A172 (cell line): Measurements from ENCODE around the gene ZMIZ1. TPM values are rescaled to one million over a fixed set of nuclear protein-coding genes. Genes with fewer than 3 reads are reported as not detected.
A peak's percentile ranks its signal among the peaks of the same experiment; 100 is the strongest.

Experiments used
- DNase-seq: peaks from one replicate; pipeline ENCODE4 v3.0.0-alpha.2; 2015; ENCODE audit warnings: low spot score
- total RNA-seq: library from RNA; depleted of rRNA; stranded (reverse); fragments of >200 nt; shearing (Covaris generic); gene quantifications from 2 replicates; pipeline ENCODE4 v1.2.3, GENCODE V29; 2014

Gene ZMIZ1
- total RNA-seq, 1 experiment from 2014 or later = 16.6 TPM

DNA sequence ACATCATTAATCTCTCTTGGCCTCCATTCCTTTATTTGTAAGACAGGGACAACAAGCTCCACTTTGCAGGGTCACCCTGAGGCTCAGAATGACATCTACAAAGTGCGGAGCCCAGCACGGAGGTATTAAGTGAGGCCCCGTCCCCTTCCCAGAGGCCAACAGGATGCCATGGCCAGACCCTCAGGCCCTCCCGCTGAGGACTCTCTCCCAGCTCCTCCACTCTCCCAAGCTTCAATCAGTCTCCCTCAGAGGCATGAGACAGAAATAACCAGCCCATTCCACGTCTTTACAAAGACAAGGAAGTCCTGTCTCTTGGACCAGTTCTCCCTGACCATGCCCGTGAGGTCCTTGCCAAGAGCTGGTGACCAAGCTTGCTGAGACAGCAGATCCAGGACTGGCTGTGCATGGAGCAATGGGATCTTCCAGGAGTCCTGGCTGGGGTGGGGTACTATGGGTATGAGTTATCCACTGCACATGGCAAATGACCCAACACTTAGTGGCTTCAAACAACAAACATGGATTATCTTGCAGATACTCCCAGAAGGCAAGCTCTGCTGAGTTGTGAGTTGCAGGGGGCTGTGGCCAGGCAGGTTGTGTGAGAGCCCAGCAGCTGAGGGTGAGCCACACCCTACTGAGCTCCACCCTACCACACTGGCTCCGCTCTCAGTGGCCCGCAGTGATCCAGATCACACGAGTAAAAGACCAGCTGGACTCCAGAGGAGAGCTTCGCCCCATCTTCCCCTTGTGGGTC lies 274.2 kb downstream of the ZMIZ1 start:
- no peak for DNase-seq

DNA sequence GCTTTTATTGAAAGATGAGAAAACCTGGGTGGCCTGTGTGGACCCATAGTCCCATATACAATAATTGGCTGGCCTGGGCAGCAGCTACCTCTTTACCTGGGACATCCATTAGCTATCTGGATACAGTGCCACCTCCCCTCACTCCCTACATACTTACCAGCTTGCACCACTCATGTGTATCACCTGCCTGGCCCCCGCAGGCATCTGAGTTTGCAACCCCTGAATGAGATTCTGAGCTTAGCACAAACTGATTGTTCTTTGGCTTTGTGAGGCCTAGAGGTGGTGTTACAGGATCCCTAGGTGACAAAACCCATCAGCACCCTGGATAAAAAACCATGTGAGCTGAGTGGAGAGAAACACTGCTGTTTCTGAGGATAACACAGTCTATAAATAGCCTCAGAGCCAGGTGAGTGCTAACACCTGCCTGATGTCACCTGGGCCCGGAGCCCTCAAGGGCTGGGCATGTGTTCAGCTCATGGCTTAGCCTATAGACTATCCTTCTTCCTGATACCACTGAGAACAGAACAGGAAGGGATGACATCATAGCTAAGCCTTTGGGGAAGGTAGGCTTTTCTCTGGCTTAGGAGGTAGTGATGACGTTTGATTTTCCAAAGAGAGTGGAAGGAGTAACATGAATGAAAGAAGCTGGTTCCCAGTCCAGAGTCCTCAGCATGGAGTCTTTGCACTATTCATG lies 275.9 kb downstream of the ZMIZ1 start:
- no peak for DNase-seq

DNA sequence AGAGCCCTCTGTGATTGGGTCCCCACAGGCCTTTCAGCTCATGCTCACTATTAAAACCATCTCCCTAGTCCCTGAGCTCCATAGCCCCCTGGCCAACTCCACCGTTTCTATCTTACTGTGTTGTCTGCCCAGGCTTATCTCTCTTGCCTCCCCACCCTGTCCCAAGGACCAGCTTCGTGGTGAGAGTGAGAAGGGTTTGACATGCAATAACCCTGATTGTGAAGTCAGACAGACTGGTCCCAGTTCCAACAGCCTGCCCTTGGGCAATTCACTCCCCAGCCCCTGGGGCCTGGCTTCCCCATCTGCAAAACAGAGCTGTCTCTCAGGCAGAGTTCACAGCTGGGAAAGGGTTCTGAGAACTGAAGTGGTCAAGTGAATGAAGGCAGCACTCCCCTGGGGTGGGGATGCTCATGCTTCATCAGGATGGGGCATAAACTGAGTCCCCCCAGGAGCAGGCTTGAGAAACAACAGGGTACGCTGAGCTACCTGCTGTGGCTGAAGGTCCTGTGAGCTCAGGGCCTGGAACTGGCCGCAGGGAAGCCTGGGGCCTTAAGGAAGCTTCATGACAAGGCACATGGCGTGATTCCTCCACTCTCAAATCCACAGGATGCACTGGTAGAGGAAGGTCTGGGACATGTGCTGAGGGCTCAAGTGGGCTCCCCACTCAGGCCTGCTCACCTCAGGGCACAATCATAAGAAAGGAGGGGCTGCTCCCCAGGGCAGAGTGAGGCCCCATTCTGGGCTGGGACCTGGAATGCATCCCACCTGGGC lies 276.7 kb downstream of the ZMIZ1 start:
- DNase-seq = no peak

DNA sequence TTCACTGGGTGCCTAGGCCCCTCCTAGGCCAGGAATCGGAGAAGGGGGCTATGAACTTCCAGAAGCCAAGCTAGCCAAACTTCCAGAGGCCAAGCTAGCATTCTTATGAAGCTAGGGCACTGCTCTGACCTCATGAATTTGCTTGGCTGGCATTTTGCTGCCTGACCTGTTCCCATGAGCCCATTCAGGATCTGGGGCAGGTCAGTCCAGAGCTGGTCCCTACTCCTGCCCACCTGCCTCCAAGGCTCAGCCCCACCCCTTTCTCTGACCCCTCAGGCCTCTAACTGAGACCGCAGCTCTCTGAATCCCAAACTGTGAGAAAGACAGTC lies 277.2 kb downstream of the ZMIZ1 start:
- no peak for DNase-seq

DNA sequence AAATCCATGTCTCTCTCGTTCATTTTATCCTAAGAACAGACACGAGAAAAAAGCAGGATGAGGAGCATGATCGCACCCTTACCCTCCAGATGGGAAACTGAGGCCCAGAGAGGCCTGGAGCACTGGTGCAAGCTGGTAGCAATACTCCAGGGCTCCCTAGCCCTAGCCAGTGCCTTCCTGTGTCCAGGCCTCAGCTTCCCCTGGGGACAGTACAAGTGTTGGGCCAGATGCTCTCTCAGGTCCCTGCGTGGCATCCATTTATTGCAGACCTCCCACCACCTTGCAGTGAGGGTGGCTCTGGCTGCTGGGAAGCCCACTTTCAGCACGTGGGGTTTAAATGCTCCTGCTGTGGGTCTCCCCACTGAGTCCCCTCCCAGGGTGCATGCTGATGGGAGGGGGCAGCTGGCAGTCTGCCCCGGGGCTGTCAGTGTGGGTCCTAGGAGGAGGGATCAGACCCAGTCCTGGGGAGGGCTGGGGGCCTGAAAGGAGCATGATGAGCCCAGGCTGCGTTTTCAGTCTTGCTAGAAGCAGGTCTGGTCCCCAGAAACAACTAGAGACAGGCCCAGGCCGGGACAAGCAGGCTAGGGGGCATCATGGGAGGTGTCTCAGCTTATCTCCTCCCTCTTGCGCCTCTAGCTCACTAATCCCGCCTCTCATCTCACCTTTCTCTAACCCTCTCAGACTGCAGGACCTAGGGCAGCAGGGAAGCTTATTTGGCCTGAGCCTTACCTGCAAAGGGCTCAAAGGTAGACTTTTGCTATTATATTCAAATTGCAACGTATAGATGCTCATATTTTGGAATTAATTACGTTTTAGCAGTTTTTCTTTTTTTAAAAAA lies 277.8 kb downstream of the ZMIZ1 start:
- no peak for DNase-seq

DNA sequence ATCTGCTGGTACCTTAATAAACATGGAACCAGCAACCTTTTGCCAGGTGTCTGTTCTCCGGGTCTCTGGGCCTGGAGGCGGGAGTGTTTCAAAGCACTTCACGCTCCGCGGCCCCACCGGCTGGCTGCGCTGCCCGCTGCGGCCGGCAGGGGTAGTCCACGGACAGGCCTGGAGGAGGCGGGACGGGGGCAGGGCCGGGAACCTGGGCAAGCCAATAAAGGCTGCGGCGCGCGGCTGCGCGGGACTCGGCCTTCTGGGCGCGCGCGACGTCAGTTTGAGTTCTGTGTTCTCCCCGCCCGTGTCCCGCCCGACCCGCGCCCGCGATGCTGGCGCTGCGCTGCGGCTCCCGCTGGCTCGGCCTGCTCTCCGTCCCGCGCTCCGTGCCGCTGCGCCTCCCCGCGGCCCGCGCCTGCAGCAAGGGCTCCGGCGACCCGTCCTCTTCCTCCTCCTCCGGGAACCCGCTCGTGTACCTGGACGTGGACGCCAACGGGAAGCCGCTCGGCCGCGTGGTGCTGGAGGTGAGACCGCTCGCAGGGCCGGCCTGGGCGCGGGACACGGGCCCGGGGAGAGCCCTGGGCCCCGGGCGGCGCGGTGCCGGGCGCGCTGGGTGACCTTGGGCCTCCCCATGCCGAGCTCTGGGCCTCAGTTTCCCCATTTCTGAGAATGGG lies 278.6 kb downstream of the ZMIZ1 start, which contains the start of gene PPIF:
PPIF (plus strand) TSS at position 244 of the 668 bp plus-strand sequence; CDS start at position 324, 80 bp downstream.
- peak; percentile 87 for DNase-seq

DNA sequence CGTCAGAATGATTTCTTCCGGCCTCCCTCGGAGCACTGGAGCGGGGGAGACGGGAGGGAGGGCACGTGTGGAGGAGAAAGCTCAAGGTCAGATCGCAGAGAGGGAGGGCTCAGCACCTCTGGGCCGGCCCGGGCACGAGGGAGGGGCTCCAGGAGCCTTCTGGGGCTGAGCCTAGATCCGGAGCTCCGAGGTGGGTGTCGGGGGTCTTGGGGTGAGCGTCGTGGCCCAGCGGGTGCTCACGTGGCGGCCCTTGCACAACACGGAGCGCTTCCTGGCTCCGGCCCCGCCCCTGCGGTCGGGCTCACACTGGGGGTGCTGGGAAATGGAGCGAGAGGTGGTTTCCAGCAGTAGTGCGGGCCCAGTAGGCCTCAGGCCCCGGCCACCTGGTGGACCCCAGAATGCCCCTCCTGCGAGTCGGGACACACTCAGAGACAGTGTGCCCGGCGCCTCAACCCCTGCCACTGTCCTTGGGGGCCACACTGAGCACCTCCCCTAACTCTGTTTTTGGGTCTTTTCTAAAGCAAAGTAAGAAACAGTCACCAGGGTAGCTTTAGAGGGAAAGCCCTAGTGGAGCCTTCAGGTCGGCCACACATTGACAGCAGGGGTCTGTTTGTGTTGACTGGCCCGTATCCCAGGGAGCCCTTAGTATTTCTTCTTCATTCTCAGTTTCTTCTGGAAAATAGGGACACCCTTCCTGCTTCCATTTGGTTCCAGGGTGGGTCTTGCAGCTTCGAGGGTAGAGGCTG lies 279.3 kb downstream of the ZMIZ1 start:
- peak; percentile 54 for DNase-seq

DNA sequence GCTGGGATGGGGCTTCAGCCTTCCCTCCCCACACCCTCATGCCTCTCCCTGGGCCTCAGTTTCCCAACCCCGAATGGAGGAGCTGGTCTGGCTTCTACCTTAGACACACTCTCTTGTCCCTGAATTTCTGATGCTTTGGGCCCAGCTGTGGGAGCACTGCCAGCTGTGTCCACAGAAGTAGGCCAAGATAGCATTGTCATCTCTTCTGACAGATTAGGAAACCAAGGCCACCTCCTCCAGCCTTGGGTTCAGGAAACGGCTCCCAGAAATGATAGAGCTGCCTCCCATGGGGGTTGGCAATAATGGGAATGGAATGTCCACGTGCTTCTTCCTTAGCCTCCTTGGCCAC lies 279.8 kb downstream of the ZMIZ1 start:
- DNase-seq = no peak

DNA sequence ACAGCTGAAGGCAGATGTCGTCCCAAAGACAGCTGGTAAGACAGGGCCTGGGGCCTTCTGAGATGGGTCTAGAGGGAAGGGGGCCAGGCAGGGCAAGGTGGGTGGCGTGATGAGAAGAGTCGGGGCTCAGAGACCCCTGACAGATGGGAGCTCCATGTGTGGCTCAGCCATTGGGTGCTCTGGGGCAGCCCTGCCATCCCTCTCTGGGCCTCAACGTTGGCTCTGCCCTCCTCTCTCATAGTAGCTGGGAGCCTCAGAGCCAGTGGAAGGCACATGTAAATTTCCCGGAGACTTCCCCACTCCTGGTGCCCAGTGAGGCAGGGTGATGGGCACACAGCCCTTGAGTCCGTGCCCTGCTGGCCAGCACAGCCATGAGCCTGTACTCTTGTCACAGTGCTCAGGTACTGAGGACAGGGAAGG lies 280.3 kb downstream of the ZMIZ1 start:
- no peak for DNase-seq

DNA sequence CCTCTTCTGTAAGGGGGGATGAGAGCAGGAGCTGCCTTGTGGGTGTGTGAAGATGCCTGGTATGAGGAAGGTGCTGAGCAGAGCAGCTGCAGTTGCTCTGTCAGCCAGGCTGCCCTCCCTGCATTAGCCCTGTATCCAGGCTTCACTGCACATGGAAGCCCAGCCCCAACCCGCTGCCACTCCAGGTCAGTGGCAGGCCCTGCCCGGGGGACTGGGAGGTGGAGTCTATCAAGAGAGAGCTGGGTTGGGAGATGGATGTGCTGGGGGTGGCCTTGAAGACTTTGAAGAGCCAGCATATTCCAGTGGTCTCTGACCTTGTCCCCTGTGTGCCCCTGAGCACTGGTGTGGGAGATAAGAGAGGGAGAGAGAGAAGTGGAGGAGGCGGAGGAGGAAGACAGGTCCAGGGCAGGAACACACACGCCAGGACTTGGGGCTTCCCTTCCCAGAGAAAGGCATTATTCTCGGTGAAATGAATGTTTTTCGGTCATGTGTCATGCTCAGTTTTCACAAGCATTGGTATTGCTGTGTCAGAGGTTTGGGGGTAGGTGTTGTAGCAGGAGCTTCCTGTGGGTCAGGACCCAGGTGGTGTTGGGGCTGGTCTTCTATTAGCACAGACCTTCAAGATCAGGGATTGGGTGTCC lies 281.1 kb downstream of the ZMIZ1 start:
- no peak for DNase-seq

DNA sequence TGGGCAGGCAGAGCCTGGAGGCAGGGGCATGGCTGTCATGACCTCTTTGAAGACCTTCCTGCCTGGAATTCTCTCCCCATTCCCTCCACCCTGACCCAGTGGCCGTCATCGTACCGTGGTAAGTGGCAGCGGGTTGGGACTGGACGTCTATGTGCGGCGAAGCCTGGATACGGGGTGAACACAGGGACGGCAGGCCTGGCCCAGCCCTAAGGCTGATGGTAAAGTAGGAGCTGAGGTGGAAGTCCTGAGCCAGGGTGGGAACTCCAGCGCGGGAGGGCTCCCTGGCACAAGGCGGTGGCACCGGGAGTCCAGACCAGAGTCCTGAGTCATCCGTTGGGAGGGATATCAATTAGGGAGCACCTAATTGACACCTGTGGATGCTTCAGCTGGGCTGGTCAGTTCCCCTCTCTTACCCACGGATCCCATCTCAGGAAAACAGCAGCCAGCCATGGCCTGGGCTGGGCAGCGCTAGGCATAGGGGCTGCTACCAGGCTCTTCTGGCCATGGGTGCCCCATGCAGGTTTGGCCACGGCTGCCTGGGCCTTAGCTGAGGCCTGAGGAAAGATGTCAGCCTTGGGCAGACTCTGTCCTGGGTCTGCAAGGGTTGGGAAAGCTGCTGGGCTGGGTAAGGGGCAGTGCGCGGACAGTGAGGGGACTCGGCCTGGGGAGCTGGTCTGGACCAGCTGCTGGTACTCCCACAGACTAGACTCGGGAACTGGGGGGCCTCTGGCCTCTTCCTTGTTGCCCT lies 281.8 kb downstream of the ZMIZ1 start:
- DNase-seq = no peak

DNA sequence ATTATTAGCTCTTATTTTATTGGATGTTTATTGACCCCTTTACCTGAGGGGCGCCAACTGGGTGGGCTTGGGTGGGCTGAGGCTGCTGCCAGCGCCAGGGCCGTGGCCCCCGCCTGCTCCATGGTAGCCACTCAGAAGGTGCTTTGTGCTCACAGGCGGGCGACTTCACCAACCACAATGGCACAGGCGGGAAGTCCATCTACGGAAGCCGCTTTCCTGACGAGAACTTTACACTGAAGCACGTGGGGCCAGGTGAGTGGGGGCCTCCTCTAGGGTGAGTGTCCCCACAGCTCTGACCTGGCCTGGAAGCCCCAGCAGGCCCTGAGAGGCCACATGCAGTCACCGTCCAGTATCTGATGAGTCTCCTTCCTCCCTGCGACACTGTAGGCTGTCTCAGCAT lies 282.6 kb downstream of the ZMIZ1 start:
- no peak for DNase-seq

DNA sequence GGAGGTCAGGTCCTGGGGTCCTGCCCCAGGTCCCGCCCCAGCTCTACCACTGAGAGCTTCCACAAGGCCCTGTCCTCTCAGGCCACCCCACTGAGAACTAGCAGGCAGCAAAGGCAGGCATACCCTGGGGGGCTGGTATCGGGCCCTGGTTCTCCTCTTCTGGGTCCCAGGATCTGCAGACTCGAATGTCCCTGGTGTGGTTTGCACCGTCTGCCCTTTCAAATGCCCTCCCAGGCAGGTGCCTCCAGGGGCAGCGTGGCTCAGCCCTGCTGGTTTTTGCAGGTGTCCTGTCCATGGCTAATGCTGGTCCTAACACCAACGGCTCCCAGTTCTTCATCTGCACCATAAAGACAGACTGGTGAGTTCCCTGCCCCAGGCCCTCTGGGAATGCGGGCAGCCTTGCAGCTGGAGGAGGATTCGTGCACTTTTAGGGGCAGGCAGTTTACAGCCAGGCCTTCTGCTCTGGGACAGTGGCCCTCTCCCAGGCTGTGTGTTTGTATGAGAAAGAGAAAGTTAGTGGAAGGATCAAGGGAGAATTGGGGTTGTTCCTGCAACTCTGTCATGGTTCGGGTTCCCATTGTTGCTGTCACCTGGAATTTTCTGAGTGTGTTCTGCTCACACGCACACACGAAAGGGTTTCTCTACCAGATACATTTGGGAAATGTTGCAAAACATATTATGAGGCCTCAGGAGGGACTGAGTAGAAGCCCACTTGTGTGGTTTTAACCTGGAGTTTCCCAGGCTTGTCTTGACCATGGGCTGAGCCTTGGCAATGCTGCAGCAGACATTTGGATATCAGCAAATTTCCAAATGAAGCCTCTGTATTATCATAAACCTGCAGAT lies 283.5 kb downstream of the ZMIZ1 start:
- no peak for DNase-seq

DNA sequence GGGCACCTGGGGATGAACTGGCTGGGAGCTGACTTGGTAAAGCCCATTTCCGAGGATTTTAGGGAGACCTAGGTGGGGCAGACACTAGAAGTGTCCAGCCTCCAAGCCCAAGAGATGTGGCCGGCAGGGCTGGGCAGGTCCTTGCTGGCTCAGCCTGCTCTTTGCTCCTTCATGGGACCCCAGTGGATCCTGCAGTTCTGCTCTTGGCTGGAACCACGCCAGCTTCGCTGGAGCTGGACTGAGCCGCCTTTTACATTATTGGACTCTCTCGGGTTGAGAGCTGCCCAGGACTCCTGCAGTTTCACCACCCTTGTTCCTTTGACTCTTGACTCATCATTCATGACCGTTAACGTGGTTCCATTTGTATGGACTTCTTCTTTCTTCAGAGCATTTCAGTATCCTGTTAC lies 284.2 kb downstream of the ZMIZ1 start:
- DNase-seq = no peak

DNA sequence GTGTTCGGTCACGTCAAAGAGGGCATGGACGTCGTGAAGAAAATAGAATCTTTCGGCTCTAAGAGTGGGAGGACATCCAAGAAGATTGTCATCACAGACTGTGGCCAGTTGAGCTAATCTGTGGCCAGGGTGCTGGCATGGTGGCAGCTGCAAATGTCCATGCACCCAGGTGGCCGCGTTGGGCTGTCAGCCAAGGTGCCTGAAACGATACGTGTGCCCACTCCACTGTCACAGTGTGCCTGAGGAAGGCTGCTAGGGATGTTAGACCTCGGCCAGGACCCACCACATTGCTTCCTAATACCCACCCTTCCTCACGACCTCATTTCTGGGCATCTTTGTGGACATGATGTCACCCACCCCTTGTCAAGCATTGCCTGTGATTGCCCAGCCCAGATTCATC lies 285.0 kb downstream of the ZMIZ1 start:
- no peak for DNase-seq

DNA sequence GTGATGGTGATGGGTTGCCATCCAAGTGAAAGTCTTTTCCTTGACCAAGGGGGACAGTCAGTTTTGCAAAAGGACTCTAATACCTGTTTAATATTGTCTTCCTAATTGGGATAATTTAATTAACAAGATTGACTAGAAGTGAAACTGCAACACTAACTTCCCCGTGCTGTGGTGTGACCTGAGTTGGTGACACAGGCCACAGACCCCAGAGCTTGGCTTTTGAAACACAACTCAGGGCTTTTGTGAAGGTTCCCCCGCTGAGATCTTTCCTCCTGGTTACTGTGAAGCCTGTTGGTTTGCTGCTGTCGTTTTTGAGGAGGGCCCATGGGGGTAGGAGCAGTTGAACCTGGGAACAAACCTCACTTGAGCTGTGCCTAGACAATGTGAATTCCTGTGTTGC lies 285.4 kb downstream of the ZMIZ1 start:
- DNase-seq = no peak

DNA sequence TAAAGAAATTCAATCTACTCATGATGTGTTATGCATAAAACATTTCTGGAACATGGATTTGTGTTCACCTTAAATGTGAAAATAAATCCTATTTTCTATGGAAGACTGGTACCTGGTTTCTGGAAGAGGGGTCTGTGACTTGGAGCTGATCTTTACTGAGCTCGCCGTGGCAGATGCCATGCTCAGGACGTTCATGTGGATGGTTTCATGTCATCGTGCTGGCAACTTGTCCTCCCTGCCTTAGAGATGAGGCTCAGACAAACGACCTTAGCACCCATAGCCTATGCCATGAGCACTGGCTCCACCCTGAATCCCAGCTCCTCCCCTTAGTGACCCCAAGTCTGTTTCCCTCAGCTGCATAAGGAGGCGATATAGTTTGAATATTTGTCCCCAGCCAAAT lies 285.8 kb downstream of the ZMIZ1 start:
- DNase-seq = no peak

DNA sequence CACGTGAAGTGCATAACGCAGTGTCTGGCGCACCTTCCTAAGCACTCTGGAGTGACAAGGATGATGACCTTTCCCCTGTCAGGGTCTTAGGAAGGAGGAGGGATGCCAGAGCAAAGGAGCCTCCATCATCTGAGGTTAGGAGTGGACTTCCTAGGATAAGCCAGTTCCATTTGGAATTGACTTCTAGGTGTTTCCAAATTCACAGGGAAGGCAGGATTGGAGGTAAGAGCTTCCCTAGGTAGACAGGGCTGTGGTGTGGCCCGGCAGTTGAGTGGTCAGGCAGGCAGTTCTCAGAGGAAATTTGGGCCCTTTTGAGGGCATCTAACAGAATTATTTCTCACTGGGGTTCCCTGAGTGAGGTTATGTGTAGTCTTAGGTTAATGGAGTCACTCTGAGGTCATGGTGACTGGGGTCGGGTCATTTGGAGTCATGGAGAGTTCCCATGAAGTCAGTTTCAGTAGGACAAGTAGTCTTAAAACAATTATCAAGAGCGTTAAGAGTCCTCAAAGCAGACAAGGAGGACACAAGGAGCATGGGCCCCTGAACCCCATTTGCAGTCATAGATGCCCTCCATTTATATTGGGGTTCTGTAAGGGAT lies 286.8 kb downstream of the ZMIZ1 start:
- DNase-seq = no peak
